C4-2B (cell line): Measurements from ENCODE around the gene ANKRD11.

Experiments used
- CTCF ChIP-seq: fragments of 450-650 bp; conservative IDR thresholded peaks from 2 replicates; pipeline ENCODE4 v1.5.1; 2017; ENCODE audit warnings: mild to moderate bottlenecking
- ZFX ChIP-seq: fragments of 450-650 bp; IDR thresholded peaks from 2 replicates; pipeline ENCODE4 v1.6.1; 2017

- no peak for TF ChIP-seq CTCF
- no peak for TF ChIP-seq ZFX
Measured at GRCh38 chr16:89371386-89371785, 119.0 kb downstream of the ANKRD11 start.
